Mesendoderm (in vitro differentiated cells): ENCODE results near the gene GARRE1.
"Not testable (repeated sequence)": the region's sequence is repeated elsewhere in the genome, so short reads cannot be mapped to it uniquely, and the experiment has no call there.

ENCODE experiments used
- DNase-seq: peaks from one replicate; pipeline ENCODE4 v3.0.0; 2013
- H2AK5ac ChIP-seq: 2 replicates; pipeline ENCODE4 v1.6.1; 2013; ENCODE audit warnings: low read length, inconsistent platforms
- H2BK120ac ChIP-seq: 2 replicates; pipeline ENCODE4 v1.6.1; 2013; ENCODE audit warnings: low read depth, mild to moderate bottlenecking, low read length, moderate library complexity, mixed read lengths
- H2BK15ac ChIP-seq: replicated peaks from 2 replicates; pipeline ENCODE4 v1.6.1; 2013; ENCODE audit warnings: low read depth, mild to moderate bottlenecking, moderate library complexity
- H2BK5ac ChIP-seq: 2 replicates; pipeline ENCODE4 v1.6.1; 2013; ENCODE audit warnings: low read length, inconsistent platforms
- H3K18ac ChIP-seq: 2 replicates; pipeline ENCODE4 v1.6.1; 2013; ENCODE audit warnings: mild to moderate bottlenecking, low read length, mixed read lengths
- H3K23ac ChIP-seq: one replicate; pipeline ENCODE4 v1.6.1; 2013; ENCODE audit warnings: low read length
- H3K27ac ChIP-seq: 2 replicates; pipeline ENCODE4 v1.5.1; 2013; ENCODE audit warnings: low read depth, mild to moderate bottlenecking, inconsistent platforms, low read length, moderate library complexity
- H3K27me3 ChIP-seq: 2 replicates; pipeline ENCODE4 v1.6.1; 2013; ENCODE audit warnings: low read length, control low read depth, mild to moderate bottlenecking, inconsistent platforms; ENCODE audit not compliant: insufficient read depth, poor library complexity
- H3K36me3 ChIP-seq: 2 replicates; pipeline ENCODE4 v1.6.1; 2013; ENCODE audit warnings: low read length, inconsistent platforms; ENCODE audit not compliant: control insufficient read depth, insufficient read depth
- H3K4ac ChIP-seq: one replicate; pipeline ENCODE4 v1.6.1; 2013; ENCODE audit warnings: low read depth, mild to moderate bottlenecking, low read length, moderate library complexity
- H3K4me1 ChIP-seq: 2 replicates; pipeline ENCODE4 v1.6.1; 2013; ENCODE audit warnings: low read depth, low read length, inconsistent platforms; ENCODE audit not compliant: control insufficient read depth
- H3K4me2 ChIP-seq: 2 replicates; pipeline ENCODE4 v1.6.1; 2013; ENCODE audit warnings: low read length
- H3K4me3 ChIP-seq: 2 replicates; pipeline ENCODE4 v1.5.1; 2013; ENCODE audit warnings: mild to moderate bottlenecking, low read length
- H3K56ac ChIP-seq: one replicate; pipeline ENCODE4 v1.6.1; 2013; ENCODE audit warnings: low read length
- H3K79me1 ChIP-seq: 2 replicates; pipeline ENCODE4 v1.6.1; 2013; ENCODE audit warnings: low read length, inconsistent platforms
- H3K79me2 ChIP-seq: 2 replicates; pipeline ENCODE4 v1.6.1; 2013; ENCODE audit warnings: mild to moderate bottlenecking, low read length; ENCODE audit not compliant: control insufficient read depth, insufficient read depth
- H3K9ac ChIP-seq: 2 replicates; pipeline ENCODE4 v1.6.1; 2013; ENCODE audit warnings: low read length, inconsistent platforms
- H4K5ac ChIP-seq: one replicate; pipeline ENCODE4 v1.6.1; 2013; ENCODE audit warnings: low read length
- H4K8ac ChIP-seq: one replicate; pipeline ENCODE4 v1.6.1; 2013; ENCODE audit warnings: low read depth, mild to moderate bottlenecking, control low read depth, low read length, moderate library complexity
- WGBS: extraction: QIAGEN DNeasy Blood & Tissue Kit; methylation state at CpG from one replicate; pipeline ENCODE4 v1.1.7; 2013; ENCODE audit warnings: low lambda C conversion rate, missing lambda C conversion rate; ENCODE audit not compliant: insufficient coverage; ENCODE audit errors: extremely low coverage; 5-methylcytosine and 5-hydroxymethylcytosine counted together

Gene GARRE1

GRCh38 chr19:34243138-34243875 is 11.0 kb upstream of the GARRE1 start:
- not testable (repeated sequence) for DNase-seq, H4K5ac ChIP-seq, H2BK15ac ChIP-seq, H3K36me3 ChIP-seq, H3K79me1 ChIP-seq, H3K56ac ChIP-seq, H3K9ac ChIP-seq, H2BK5ac ChIP-seq, H2AK5ac ChIP-seq, H4K8ac ChIP-seq, H3K23ac ChIP-seq, H2BK120ac ChIP-seq, H3K4me3 ChIP-seq, H3K18ac ChIP-seq, H3K4ac ChIP-seq, H3K27ac ChIP-seq, H3K27me3 ChIP-seq, H3K4me2 ChIP-seq, H3K4me1 ChIP-seq, H3K79me2 ChIP-seq
- WGBS: no CpG with 5 or more reads among the region's 10 CpGs

- H3K36me3 ChIP-seq: no peaks in the 10 kb centered on the region
- no peak for DNase-seq
- H4K5ac ChIP-seq: no peak overlapping the region
- H2BK120ac ChIP-seq: no peak overlapping the region
- H3K27ac ChIP-seq: no peak overlapping the region
- H3K4me3 ChIP-seq: no peak overlapping the region
- no CpG with 5 or more reads among the region's 17 CpGs for WGBS
- H2BK15ac ChIP-seq: no peak overlapping the region
- no peaks in the 10 kb centered on the region for H3K27me3 ChIP-seq
- no peak overlapping the region for H3K9ac ChIP-seq
- no peak overlapping the region for H4K8ac ChIP-seq
- no peaks in the 10 kb centered on the region for H3K4me1 ChIP-seq
- no peaks in the 10 kb centered on the region for H3K79me2 ChIP-seq
- no peak overlapping the region for H3K23ac ChIP-seq
- H2BK5ac ChIP-seq: no peak overlapping the region
- no peak overlapping the region for H3K4me2 ChIP-seq
- H3K18ac ChIP-seq: no peak overlapping the region
- no peaks in the 10 kb centered on the region for H3K79me1 ChIP-seq
- H3K4ac ChIP-seq: no peak overlapping the region
- H3K56ac ChIP-seq: no peak overlapping the region
- H2AK5ac ChIP-seq: no peak overlapping the region
These were observed 10.3 kb upstream of the GARRE1 start for GRCh38 chr19:34243876-34244578.

DNA sequence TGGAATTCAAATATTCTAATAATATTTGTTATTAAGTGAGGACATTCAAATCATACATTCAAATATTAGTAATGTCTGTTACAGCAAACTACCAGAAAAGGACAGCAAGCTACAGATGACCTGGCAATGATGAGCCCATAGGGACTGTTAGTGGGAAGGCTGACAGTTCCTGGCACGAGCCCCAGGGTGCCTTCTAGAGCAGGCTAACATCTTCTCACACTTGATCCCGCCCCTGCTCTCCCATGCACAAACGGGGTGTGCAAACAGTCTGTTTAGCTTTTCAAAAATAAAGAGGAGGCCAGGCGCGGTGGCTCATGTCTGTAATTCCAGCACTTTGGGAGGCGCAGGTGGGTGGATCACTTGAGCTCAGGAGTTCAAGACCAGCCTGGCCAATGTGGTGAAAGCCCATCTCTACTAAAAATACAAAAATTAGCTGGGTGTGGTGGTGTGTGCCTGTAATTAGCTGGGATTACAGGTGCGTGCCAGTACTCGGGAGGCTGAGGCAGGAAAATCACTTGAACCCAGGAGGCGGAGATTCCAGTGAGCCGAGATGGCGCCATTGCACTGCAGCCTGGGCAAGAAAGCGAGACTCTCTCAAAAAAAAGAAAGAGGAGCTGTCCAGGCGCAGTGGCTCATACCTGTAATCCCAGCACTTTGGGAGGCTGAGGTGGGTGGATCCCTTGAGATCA is 9.6 kb upstream of the GARRE1 start:
- H3K79me1 ChIP-seq: no peaks in the 10 kb centered on the region
- no peak overlapping the region for H2AK5ac ChIP-seq
- no CpG with 5 or more reads among the region's 13 CpGs for WGBS
- no peak overlapping the region for H3K9ac ChIP-seq
- H2BK5ac ChIP-seq: no peak overlapping the region
- no peaks in the 10 kb centered on the region for H3K27me3 ChIP-seq
- H3K79me2 ChIP-seq: no peaks in the 10 kb centered on the region
- DNase-seq: no peak
- H3K36me3 ChIP-seq: no peaks in the 10 kb centered on the region
- no peak overlapping the region for H3K4ac ChIP-seq
- no peak overlapping the region for H2BK120ac ChIP-seq
- H3K4me1 ChIP-seq: no peaks in the 10 kb centered on the region
- no peak overlapping the region for H2BK15ac ChIP-seq
- H3K23ac ChIP-seq: no peak overlapping the region
- no peak overlapping the region for H4K5ac ChIP-seq
- no peak overlapping the region for H3K18ac ChIP-seq
- no peak overlapping the region for H4K8ac ChIP-seq
- no peak overlapping the region for H3K56ac ChIP-seq
- no peak overlapping the region for H3K4me2 ChIP-seq
- no peak overlapping the region for H3K27ac ChIP-seq
- H3K4me3 ChIP-seq: no peak overlapping the region

GRCh38 chr19:34246340-34246739 is 8.0 kb upstream of the GARRE1 start:
- no peaks in the 10 kb centered on the region for H3K27me3 ChIP-seq
- H3K36me3 ChIP-seq: no peaks in the 10 kb centered on the region
- H4K8ac ChIP-seq: no peak overlapping the region
- no peak overlapping the region for H3K4me2 ChIP-seq
- no peak overlapping the region for H3K4ac ChIP-seq
- H3K27ac ChIP-seq: no peak overlapping the region
- H2BK15ac ChIP-seq: no peak overlapping the region
- H3K9ac ChIP-seq: no peak overlapping the region
- H2BK120ac ChIP-seq: no peak overlapping the region
- H4K5ac ChIP-seq: no peak overlapping the region
- no peak overlapping the region for H3K23ac ChIP-seq
- WGBS: no CpG with 5 or more reads among the region's 4 CpGs
- no peak overlapping the region for H2BK5ac ChIP-seq
- no peaks in the 10 kb centered on the region for H3K4me1 ChIP-seq
- H2AK5ac ChIP-seq: no peak overlapping the region
- no peak for DNase-seq
- no peaks in the 10 kb centered on the region for H3K79me2 ChIP-seq
- no peak overlapping the region for H3K56ac ChIP-seq
- no peaks in the 10 kb centered on the region for H3K79me1 ChIP-seq
- no peak overlapping the region for H3K4me3 ChIP-seq
- H3K18ac ChIP-seq: no peak overlapping the region

GRCh38 chr19:34248941-34249340 is 5.4 kb upstream of the GARRE1 start:
- no peak for DNase-seq
- Histone ChIP-seq H2BK5ac (no peak overlapping the region), H3K56ac (no peak overlapping the region), H3K4me3 (no peak overlapping the region), H3K79me1 (no peaks in the 10 kb centered on the region), H3K27ac (no peak overlapping the region), H3K23ac (no peak overlapping the region), H2BK15ac (no peak overlapping the region), H3K79me2 (no peaks in the 10 kb centered on the region), H3K9ac (no peak overlapping the region), H2AK5ac (no peak overlapping the region), H3K36me3 (no peaks in the 10 kb centered on the region), H4K8ac (no peak overlapping the region), H3K4ac (no peak overlapping the region), H2BK120ac (no peak overlapping the region), H3K18ac (no peak overlapping the region), H4K5ac (no peak overlapping the region), H3K4me1 (no peaks in the 10 kb centered on the region), H3K4me2 (no peak overlapping the region), H3K27me3 (no peaks in the 10 kb centered on the region)
- no CpG with 5 or more reads among the region's 4 CpGs for WGBS
